GM13977 (cell line): Measurements from ENCODE around the gene PCDH15.

Source experiments
- DNase-seq: peaks from one replicate; pipeline ENCODE4 v3.0.0; 2012; ENCODE audit warnings: low spot score
- CTCF ChIP-seq: IDR thresholded peaks from 2 replicates; pipeline ENCODE4 v1.5.1; 2012; ENCODE audit warnings: mild to moderate bottlenecking, control low read depth; ENCODE audit not compliant: insufficient read depth; ENCODE audit errors: extremely low read depth, missing control alignments
- in situ Hi-C: fragments of 300-500 bp; cut with MboI; formaldehyde crosslinking; loops from one replicate; pipeline ENCODE4 v1.12.0; 2022; ENCODE audit warnings: low sequenced_read_pairs, low pct_unique_long_range_greater_than_20kb, mixed read lengths, inconsistent platforms; ENCODE audit not compliant: unreplicated experiment

Gene PCDH15

GRCh38 chr10:54010337-54010933, 790.6 kb downstream of the PCDH15 start:
- in situ Hi-C loops = no loop called here
- no peak for DNase-seq
- TF ChIP-seq CTCF = no peak

GRCh38 chr10:54009672-54010071, 791.4 kb downstream of the PCDH15 start:
- in situ Hi-C loops = no loop called here
- no peak for DNase-seq
- no peak for TF ChIP-seq CTCF

- DNase-seq = no peak
- TF ChIP-seq CTCF = no peak
These were observed 799.0 kb downstream of the PCDH15 start for GRCh38 chr10:54002077-54002476.

GRCh38 chr10:53997953-53998352, 803.1 kb downstream of the PCDH15 start:
- TF ChIP-seq CTCF = peak; percentile 22
- in situ Hi-C loops = no loop called here
- no peak for DNase-seq

More at GRCh38 chr10:54002077-54002476, 799.0 kb downstream of the PCDH15 start:
- in situ Hi-C loops = no loop called here

- no peak for TF ChIP-seq CTCF
- in situ Hi-C loops = no loop called here
- DNase-seq = no peak
These were observed 810.2 kb downstream of the PCDH15 start for GRCh38 chr10:53990799-53991238.

- no peak for DNase-seq
- in situ Hi-C loops = no loop called here
- TF ChIP-seq CTCF = no peak
These were observed 817.6 kb downstream of the PCDH15 start for GRCh38 chr10:53983431-53983830.

GRCh38 chr10:53980210-53980609, 820.8 kb downstream of the PCDH15 start:
- TF ChIP-seq CTCF = no peak
- DNase-seq = no peak
- in situ Hi-C loops = no loop called here
